ENCODE results near the gene PHRF1.
A peak's percentile ranks its signal among the peaks of the same experiment; 100 is the strongest.

Gene PHRF1

DNA sequence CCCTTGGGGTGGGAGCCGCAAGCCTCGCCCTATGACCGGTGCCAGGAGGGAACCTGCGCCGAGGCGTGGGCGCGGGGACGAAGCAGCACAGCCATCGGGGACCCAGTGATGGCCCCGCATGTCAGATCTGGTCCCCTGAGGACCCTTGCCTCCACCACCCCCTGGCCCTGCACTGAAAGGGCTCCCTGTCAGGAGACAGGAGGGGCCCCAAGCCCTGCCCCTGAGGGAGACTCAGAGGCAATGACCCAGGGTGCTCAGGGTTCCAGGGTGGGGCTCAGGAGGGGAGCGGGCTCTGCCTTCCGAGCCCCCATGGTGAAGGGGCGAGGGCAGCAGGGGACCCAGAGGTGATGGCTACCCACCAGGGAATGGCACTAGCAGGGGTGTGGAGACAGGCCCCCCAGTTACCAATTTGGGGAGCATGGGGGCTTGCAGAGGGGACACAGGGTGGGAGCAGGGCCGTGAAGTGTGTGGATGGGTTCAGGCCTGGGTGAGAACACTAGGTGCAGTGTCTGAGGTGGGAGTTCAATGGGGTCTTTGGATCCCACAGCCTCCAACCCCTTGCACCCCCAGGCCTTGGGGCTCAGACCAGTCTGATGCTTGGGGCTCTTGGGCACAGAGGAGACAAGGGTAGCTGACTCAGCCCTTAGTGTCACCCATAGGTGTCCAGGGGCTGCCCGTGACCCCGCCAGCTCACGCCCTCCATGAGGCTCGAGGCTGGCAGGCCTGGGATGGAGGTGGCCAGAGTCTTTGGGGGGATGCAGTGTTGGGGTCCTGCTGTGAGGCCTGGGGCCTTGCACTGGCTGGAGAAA, 38.4 kb upstream of the PHRF1 start:
- no peak for DNase-seq (ENCODE audit: low spot score)

DNA sequence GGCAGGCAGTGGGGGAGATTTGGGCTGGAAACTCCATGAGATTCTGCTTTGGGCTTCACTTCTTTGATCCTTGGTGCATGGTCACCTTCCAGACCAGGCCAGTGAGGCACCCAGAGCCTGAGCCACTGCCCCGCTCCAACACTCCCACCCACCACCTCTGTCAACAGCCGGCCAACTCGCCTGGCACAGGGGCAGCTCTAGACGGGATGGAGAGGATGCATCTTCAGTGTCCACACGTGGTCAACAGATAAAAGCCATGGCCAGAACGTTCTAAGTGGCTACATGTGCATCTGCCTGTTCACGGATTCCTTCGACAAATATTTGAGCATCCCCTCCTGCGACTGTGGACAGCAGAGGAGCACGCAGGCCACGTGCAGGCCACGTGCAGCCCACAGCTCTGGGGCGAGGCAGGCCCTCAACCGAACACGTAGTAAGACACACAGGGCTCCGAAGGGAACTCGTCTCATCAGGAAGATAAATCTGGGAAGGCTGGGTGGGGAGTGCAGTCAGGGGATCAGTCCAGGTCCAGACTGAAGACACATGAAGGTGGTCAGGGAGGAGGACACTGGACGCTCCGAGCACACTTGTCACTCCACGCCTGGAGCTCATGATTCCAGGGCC, 37.7 kb upstream of the PHRF1 start:
- no peak for DNase-seq (ENCODE audit: low spot score)

DNA sequence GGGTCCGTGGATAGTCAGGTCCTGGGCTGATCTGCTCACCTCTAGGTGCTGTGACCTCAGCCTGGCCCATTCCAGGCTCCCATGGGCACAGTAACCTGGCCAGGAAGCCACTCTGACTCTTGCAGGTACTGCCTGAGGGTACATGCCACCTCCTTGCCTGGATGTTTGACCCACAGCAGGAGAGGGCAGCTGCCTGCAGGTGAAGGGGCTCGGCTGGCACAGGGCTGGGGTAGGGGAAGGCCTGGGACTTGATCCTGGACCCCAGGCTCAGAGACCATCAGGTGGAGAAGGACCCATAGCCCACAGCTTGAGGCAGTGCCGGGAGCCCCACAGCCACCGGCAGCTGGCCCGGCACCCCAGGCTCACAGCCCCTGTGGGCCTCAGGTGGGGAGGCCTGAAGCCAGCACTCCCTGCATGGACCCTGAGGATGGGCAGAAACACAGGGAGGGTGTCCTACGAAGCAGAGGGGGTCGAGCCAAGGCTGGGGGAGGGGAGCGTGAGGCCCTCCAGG, 36.2 kb upstream of the PHRF1 start:
- no peak for DNase-seq (ENCODE audit: low spot score)

DNA sequence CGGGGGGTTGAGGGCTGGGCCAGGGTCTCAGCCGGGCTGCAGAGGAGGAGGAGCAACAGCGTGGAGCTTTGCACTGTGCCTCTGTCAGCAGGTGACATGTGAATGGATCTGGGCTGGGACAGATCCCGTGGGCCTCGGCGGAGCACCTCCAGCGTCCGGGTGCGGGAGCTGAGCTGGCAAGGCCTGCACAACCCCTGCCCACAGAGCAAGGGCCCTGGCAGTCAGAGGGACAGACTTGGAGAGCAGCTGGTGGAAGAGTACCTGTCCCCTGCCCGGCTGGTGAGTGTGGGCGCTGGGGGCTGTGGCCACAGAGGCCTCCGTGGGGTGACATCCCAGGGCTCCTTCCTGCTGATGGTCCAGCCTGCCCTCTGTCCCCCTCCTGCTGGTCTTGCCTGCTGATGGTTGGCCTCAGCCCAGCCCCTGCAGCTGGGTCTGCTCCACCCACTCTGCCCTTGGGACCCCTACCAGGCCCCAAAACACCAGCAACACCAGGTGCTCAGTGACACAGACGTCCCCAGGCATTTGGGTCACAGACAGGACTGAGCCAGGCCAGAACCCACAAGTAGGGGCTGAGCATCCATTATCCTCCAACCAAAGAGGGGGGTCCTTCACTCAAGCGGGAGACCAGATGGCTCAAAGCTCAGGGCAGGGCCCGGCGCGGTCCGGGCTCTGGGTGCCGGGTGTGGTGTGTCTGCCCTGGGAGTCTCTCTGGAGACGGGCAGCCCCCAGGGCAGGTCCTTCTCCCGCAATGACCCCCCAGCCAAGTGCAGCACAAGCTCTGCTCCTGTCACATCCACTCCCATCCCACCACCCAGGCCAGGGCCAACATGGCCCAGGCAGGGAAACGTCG, 35.5 kb upstream of the PHRF1 start:
- no peak for DNase-seq (ENCODE audit: low spot score)

DNA sequence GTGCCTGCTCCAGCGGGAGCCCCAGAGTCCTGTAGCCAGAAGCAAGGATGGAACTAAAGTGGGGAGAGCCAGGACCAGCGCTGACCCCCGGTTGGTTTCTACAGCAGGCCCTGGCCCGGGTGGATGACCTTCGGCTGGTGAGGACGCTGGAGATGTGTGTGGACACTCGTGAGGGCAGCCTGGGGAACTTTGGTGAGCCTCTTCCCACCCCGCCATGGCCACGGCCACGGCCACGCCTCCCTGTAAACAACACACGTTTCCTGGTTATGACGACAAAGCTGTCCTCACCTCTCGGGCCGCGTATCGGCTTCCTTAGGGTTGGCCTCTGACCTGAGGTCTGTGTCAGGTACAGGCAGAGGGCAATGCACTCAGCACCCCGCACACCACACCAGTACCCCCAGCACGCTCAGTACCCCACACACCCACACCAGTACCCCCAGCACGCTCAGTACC, 34.8 kb upstream of the PHRF1 start:
- no peak for DNase-seq (ENCODE audit: low spot score)

DNA sequence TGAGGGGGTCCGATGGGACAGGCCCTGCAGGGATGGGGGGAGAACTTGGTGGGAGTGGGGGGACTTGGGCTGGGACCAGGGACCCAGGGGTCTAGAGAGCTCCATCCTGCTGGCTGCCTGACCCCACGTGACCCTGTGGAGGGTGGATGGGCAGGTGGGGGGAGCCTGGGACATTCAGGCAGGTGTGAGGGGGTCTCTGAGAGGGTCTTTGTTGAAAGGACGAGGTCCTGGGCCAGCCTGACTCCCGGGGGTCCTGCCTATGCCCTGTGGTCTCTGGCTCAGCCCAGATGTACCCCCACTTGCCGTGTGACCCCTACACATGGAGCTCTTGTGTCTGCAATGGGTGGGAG, 31.5 kb upstream of the PHRF1 start:
- DNase-seq (ENCODE audit: low spot score) = no peak

DNA sequence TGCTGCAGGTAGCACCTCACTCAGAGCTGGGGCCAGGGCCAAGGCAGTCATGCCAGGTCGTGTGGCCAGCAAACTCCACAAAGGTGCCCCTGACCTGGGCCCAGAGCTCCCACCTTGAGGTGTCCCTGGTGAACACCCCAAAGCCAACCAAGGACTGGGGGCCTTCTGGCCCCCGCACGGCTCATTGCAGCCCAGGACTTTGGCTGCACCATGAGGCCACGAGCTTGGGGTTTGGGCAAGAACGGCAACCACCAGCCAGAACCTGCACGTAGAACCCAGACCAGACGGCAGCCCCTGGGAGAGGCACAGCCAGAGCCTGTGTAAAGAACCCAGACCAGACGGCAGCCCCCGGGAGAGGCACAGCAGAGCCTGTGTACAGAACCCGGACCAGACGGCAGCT, 31.1 kb upstream of the PHRF1 start:
- DNase-seq (ENCODE audit: low spot score) = no peak

DNA sequence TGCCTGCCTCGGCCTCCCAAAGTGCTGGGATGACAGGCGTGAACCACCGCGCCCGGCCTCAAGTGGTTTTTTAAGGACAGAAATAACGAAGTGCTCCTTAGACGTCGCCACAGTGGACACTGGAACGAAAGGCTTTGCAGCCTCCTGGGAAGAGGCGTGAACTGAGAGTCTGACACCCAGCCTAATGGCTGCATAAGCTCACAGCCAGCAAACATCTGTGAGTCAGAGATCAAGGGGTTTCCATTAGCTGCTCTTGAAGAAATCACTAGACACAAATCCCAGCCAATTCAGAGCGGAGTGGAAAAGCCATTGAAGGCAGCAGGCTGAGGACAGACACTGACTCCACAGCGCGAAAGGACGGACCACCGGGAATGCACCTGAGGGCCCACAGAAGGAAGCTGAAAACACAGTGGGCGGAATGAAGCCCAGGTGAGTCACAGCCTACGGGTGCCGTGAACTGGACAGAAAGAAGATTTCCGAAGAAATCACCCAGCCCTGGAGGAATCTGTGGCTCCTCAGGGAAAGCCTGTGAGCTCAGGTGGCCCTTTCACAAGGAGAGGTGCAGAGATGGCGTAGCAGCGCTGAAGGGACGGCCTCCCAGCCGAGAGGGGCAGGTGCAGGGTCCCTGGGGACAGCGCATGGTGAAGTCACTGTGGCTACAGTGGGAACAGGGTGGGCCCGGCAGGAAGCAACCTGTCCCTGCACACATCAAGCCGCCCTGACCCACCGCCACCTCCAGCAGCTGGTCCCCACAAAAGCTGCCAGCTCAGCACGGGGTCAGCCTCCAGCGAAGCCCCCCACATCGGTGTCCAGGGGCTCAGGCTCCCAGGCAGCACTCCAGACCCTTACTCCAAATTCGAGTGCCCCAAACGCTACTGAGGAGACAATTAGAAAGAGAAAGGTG, 27.3 kb upstream of the PHRF1 start:
- no peak for DNase-seq (ENCODE audit: low spot score)

DNA sequence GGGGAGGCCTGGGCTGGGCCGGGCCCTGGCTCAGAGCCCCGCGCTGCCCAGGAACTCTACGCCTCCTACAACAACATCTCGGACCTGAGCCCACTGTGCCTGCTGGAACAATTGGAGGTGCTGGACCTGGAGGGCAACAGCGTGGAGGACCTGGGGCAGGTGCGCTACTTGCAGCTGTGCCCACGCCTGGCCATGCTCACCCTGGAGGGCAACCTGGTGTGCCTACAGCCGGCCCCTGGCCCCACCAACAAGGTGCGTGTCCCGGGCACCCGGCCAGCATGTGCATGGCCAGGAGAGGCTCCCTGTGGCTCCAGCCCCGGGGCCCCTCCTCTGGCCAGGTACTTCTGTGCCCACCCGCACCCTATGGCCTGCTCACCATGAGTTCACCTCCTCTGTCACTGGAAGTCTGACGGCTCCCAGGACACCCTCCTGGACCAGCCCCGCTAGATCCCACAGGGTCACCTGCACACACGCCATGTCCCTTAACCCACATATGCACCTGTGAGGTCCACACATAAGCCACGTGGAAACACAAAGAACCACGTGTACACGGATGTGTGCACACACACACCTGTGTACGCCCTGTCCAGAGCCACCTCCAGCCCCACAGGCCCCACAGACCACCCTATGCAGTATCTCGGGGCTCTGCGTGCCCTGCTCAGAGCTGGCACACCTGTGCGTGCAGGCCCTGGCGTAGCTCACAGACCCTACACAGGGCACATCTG, 26.1 kb upstream of the PHRF1 start:
- DNase-seq (ENCODE audit: low spot score) = no peak

DNA sequence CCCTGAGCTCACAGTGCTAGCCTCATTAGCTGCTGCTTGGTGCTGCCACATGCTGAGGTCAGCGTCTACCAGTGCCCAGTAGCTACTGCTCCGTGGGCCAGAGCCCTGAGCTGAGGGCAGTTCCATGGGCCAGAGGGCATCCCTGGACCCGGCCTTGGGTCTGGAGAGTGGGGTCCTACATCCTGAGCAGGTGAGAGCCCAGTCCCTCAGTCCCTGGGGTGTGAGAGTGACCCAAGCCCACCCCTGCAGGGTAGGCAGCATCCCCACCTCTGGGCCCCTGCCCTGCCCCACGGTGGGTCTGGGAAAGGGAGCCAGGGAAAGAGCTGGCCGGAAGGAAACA, 25.6 kb upstream of the PHRF1 start:
- no peak for DNase-seq (ENCODE audit: low spot score)

DNA sequence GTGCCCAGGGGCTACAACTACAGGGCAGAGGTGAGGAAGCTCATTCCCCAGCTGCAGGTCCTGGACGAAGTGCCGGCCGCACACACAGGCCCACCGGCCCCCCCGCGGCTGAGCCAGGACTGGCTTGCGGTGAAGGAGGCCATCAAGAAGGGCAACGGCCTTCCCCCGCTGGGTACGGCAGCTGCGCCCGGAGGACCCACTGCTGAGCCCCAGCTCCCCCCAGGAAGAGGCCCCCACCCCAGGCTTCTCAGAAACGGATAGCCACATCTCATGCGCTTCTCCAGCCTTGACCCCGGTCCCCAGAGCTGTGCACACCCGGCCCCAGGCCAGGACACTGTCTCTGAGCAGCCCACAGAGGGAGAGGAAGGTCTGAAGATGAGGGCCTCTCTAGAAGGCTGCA, 25.1 kb upstream of the PHRF1 start:
- DNase-seq (ENCODE audit: low spot score) = no peak

DNA sequence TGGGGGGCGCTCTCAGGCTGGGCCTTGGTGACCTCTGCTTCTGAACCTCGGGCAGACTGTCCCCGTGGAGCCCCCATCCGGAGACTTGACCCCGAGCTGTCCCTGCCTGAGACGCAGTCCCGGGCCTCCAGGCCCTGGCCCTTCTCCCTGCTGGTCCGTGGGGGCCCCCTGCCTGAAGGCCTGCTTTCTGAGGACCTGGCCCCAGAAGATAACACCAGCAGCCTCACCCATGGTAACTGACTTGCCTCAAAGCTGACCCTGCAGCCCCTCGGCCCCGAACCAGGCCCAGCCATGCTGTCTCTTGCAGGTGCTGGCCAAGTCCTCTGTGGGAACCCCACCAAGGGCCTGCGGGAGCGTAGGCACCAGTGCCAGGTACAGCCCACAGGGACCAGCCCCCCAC, 24.7 kb upstream of the PHRF1 start:
- no peak for DNase-seq (ENCODE audit: low spot score)

DNA sequence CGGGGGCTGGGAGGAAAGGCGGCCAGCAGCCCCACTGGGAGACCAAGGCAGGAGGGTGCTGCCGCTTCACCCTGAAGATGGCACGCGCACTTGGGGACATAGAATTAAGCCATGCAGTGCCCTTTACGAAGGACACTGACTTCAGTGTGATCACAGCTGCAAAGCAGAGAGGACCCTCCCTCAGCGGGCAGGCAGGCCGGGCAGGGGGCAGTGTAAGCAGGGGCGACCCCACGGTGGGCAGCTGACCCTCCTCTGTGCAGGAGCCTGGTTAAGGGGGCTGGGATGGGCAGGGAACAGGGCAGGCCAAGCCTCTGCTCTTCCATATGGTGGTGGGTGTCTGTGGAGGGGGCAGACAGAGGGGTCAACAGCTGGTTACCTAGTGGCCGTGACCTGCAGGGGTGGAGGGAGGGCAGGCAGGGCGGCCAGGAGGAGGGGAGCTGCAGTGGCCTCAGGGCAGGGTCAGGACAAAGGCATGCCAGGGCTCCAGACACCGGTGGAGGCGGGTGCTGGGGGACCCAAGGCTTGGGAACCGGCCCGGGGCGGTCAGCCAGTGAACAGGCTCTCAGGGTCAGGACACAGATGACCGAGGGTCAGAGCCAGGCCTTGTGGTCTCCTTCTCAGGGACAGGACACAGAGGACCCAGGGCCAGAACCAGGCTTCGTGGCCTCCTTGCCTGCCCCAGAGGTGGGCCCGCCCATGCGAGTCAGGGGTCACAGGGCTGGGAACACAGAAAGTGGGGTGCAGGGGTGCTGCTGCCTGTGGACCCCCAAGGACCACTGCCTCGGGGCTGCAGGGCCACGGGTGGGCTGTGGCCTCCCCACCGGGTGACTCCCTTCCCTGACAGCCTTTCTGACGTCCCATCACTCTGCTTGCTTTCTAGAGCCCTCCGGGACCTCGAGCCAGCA, 22.9 kb upstream of the PHRF1 start:
- no peak for DNase-seq (ENCODE audit: low spot score)

DNA sequence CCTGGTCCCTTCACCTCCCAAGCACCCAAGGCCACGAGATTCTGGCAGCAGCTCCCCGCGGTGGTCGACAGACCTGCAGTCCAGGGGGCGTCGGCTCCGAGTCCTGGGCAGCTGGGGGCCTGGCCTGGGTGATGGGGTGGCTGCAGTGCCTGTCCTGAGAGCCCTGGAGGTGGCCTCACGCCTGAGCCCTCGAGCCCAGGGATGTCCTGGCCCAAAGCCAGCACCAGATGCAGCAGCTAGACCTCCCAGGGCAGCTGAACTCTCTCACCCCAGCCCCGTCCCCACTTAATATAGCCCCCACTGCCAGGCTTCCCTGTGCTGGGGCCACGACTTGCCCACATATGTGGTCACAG, 22.3 kb upstream of the PHRF1 start:
- DNase-seq (ENCODE audit: low spot score) = no peak

DNA sequence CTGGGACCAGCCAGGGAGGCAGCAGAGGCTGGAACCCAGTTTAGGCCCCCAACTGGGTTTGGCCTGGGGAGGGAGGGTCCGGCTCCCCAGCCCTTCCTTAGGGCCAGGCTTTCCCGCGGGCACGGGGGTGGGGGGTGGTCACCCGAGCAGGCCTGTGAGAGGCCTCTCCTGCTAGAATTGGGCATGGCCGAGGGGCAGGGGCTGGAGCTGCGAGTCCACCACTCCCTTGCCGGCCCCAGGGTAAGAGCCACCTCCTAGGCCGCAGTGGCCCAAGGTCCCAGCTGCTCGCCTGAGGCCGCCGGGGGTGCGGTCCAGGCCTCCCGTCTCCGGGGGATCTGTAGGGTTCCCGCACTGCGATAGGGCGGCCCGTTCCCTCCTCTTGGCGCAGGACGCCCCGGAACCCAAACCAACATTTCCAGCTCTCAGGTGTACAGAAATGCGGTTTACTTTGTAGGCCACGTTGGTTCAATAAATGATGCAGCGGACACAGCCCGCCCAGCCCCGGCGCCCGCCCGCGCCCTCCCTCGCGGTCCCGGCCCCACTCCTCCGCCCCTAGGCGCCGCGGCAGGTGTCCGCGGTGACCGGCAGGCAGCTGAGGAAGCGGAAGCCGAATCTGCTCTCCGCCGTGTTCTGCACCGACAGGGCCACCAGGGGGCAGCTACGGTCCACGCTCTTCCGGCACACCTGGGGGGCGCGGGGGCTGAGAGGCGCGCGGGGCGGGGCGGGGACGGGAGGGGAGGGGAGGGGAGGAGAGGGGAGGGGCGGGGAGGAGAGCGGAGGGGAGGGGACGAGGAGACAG, 21.6 kb upstream of the PHRF1 start:
- peak; percentile 28 for DNase-seq (ENCODE audit: low spot score)

DNA sequence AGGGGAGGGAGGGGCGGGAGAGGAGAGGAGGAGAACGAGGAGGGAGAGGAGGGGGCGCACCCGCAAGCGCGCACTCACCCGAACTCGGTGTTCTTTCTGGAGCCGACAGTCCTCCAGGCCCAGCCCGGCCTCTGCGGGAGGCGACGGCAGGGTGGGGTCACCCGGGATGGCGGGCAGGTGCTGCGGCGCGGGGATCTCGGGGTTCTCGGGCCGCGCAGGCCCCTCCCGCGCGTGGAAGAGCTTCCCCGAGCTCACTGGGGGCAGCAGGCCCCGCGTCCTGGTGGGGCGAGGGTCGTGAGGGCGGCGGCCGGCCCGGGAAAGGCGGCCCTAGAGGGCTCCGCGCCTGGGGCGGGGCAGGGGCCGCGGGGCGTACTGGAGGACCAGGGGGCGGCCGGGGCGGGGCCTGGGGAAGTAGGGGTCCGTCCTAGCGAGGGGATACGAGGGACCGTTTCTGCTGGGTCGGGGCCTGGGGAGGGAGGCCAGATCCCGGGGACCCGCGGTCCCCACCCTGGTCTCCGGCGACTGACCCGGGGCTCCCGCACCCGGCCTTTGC, 21.0 kb upstream of the PHRF1 start:
- DNase-seq (ENCODE audit: low spot score) = no peak

DNA sequence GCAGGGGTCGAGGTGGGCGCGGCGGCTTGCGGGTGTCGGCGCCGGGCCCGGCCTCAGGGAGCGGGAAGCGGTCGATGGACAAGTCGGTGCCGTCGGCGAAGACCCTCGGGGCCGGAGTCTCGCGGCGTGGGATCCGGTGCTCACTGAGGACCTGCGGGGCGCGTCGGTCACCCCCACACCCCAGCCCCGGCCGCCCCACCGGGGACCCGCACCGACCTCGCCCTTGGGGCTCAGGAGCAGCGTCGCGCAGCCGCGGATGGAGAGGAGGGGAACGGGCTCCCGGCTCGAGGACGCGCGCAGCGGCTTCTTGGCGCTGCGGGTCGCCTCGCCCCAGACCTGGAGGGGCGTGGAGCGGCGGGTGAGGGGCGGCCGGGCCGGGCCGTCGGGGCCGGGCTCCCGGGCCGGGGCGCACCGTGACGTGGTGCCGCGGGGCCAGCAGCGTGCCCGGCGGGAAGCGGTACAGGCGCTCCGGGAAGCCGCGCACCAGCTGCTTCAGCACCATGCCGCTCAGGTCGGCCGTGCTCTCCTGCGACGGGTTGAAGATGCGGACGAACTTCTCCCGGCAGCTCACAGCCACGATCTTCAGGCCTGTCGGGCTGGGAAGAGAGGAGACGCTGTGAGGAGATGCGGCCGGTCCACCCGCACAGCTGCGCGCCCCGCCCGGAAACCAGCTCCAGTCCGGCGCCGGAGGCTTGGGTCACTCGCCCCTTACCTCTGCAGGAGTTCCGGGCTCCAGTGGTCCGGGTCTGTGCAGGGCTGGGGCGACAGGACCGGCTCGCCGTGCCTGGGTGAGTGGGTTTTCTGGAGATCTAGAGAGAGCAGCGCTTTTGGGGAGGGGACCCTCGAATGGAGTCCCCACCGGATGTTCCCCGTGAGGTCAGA, 20.2 kb upstream of the PHRF1 start:
- DNase-seq (ENCODE audit: low spot score) = no peak

DNA sequence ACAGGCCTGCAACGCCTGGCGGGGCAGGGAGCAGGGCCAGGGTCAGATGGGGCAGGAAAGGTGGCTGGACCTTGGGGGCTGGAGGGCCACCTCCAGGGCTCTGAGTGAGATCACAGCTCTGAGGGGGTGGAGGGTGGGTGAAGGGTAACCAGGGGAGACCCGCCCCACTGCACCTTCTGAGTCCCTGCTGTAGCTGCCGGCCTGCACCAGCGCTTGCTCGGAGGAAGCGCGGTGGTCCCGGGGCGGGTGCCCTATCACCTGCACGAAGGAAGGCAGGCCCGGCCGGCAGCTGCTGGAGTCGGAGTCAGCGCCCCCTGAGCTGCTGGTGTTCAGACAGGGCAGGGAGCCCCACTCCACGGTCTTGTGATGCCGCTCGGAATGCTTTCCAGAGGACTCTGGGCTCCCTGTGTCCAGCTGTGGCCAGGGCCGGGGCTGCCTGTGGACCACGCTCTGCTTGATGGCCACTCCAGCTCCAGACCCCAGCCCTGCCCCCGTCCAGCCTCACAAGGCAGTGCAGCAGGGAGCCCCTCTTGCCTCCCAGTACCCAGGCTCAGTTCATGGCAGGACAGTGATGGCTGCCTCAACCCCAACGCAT, 19.5 kb upstream of the PHRF1 start:
- no peak for DNase-seq (ENCODE audit: low spot score)
